ENCODE results near the gene CPNE4.

CPNE4 gene

GRCh38 chr3:131568460-131568859 lies 466.4 kb downstream of the CPNE4 start:
- DNase-seq: no peak

DNA sequence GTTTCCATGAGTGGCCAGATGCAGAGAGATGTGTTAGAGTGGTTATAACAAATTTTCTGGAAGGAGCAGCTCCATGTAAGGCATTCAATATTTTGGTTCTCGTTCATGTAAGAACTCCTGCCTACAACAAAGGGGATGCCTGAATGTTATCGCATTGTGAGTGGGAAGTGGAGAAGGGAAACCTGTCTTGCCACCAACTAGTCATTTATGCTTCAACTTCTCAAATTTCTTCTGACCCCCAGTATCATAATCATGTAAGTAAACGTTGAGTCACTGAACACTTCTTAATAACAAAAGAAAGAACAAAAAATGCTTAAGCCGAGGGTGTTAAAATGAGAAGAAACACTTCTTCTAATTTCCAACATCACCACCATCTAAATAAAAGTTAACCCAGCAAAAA lies 470.0 kb downstream of the CPNE4 start:
- no peak for DNase-seq

GRCh38 chr3:131561511-131561910 lies 473.3 kb downstream of the CPNE4 start:
- no peak for DNase-seq

DNA sequence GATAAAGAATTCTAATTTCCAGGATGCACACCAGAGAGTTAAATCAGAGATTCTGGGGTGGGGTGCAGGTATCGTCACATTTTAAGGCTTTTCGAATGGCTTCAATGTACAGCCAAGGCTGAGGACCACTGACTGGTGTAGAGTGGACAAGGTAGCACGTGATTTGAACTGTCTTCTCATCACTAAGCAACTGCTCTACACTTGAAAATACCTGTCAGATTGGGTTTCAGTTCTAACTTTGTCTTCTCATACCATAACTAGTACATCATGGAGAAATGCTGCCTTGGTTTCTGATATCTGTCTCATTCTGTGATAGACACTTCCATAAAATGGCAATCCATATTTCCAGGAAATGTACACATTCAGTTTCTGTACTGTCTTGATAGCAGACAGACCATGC lies 474.0 kb downstream of the CPNE4 start:
- no peak for DNase-seq

DNA sequence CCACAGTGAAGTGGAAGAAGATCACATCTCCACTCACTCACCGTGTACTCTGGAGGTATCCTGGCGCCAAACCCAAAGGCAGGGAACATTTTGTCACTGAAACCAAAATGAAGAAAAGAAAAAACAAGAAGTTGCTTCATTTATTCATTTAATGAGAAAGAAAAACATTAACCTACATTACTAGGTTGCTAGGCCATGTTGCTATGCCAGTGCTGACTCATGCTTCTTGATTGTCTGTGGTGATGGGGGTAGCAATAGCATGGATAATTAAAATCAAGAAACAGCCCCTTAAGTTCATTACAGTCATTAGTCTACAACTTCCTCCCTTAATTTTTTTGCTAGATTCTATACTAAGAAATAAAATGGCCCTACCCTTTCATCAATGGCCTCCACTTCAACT lies 479.4 kb downstream of the CPNE4 start:
- no peak for DNase-seq

- DNase-seq: no peak
Observed at GRCh38 chr3:131553495-131554247, 481.1 kb downstream of the CPNE4 start.

DNA sequence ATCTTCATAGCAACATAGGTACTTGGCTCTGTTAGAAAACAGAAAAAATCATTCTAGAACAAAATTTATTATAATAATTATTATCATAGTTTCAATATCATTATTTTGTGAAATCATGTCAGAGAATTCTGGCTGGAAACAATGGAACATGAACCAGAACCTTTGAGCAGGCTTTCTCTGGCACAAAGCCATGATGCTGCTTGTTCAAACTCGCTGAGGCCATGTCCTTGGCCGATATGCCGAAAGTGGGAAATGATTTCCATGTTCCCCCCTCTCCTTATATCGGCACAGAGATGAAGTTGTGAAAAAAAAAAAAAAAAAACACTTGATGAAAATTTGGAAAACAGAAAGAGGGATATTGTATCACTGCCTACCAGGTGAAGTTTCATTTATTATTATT lies 483.1 kb downstream of the CPNE4 start:
- DNase-seq: no peak

DNA sequence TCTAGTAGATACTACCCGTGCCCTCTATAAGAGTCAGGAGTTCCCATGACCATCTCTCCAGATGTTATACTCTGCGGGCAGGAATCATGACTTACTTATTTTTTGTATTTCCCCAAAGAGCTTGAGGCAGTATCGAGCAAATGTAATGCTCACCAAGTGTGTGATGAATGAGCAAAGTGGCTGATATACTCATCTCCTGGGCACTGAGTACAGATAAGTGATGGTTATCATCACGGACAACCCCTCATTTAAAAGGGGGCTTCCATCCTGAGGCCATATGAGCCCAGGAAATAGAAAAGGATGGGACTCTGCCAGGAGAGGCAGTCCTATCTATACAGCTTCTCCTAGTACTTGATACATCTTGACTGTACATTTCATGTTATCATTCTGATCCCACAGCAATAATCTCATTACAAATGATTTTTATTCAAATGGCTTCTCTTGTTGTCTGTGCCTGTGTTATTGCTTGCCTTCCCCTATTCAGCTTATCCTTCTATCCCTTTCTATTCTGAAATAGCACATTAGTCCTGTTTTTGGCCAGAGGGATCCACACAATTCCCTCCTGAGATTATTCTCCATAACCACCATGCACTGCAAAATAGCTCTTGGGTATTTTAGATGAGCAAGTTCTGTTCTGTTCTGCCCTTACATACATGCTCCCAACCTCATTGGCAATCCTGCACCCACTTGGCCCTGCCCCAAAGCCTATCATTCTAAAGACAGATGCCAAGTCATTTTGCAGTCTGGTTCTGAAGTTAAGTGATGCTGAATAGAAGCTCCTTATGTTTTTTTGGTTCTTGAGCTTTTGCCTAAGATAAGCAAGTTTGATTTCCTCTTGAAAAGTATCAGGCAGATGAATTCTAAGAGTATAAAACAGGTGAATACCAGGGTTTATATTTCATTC lies 484.0 kb downstream of the CPNE4 start:
- DNase-seq: no peak

DNA sequence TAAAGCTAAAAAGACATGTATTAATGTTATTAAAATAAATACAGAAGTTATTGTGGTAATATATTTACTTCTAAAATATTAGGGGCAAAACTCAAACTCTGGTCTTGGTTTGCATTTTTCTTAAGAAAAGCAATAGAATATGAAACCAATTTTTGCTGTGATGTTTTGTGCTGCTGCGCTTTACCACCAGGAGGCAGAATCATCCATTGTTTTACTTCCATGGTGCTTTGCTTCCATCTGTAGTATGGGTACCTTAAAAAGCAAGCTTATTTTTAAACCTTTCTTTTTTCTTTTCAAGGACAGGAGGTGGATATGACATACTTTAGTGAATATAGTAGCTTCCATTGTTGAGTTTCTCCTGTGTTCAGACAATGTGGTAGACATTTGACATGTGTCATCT lies 485.5 kb downstream of the CPNE4 start:
- no peak for DNase-seq

DNA sequence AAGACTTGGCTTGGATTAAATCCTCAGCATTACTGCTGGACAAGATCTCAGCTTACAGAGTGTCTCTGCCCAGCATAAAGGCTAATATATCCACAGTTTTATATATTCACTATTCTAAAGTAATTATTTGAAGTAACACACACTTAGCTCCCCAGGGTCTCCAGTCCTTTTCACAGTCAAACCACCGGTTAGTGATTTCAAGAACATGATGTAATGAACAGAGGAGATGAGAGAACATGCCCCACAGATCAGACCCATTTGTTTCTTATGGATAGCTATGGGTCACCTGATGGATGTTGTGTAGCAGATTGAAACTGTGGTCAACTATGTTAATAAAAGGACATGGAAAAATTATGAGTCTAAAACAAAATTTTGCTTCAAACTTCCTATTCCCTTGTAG lies 487.2 kb downstream of the CPNE4 start:
- DNase-seq: no peak

GRCh38 chr3:131546441-131546840 lies 488.4 kb downstream of the CPNE4 start:
- DNase-seq: no peak

DNA sequence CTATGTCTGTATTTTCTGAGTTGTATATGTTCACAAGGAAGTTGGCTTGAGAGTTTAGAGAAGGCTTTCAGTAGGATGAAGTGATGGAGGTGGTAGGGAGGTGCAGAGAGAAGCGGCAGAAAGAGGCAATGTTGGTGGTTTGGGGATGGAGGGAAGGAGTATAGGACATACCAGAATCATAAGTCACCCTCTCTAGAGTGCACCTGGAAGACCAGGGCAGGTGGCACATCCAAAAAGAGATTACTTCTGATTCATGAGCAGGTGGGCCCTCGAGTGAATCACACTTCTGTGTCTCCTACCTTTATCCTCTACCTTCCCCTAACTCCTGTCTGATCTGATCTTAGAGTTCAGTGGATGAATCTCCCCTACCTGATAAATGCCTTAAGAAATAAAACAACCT lies 490.3 kb downstream of the CPNE4 start:
- no peak for DNase-seq

DNA sequence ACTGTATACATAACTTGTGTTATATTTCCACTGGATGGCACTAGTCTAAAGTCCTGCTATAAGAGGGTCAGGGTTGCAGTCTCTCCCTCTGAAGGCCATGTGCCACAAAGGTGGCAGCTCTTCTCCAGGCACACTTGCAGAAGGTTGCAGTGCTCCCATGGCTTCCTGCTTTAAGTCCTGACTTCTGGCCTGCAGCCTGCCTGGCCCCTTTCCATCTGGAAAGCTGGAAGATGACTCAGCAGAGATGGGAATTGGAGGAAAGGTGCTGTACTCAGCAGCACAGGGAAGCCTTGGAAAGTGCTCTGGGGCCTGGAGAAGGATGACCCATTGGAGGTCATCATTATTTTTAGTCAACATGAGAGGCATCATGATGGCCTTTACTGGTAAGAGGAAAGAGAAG lies 491.1 kb downstream of the CPNE4 start:
- DNase-seq: no peak

GRCh38 chr3:131541288-131541687 lies 493.5 kb downstream of the CPNE4 start:
- DNase-seq: no peak

GRCh38 chr3:131540821-131541220 lies 494.0 kb downstream of the CPNE4 start:
- DNase-seq: no peak

GRCh38 chr3:131540143-131540542 lies 494.7 kb downstream of the CPNE4 start:
- no peak for DNase-seq

DNA sequence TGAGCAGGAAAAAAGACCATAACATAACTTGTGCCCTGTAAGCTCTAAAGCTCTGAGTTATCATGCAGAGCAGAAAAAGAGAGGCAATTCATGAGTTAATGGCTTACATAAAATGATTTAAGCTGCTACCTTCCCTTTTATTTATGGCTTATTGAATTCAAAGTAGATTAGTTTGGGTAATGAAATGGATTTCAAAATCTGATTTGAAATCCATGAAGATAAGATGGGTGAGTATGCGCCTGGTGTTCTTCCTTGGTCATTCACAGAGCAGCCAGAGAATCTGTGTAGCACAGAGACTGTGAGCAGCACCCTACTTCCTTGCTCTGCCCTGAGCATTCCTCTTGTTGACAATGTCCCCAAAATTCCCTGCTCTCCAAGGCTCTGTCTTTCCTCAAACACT lies 495.8 kb downstream of the CPNE4 start:
- no peak for DNase-seq

GRCh38 chr3:131537531-131537930 lies 497.3 kb downstream of the CPNE4 start:
- no peak for DNase-seq

GRCh38 chr3:131535596-131535995 lies 499.2 kb downstream of the CPNE4 start:
- no peak for DNase-seq

DNA sequence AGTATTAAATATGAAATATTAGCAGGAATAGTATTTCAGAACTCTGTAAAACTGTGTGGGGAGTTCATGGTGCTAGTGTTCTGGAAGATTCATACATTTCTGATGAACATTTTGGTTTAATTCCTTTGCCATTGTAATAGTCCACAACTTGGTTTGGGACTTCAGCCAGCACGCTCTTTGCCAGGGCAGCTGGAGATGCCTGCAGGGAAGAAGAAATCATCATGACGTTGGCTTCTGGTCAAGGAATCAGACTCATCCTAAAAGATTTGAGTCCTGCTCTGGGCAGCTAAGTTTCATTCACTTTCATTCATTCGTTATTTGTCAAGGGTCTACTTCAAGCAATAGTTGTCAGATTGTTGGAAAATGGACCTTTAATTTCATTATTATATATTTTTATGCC lies 499.7 kb downstream of the CPNE4 start:
- no peak for DNase-seq

DNA sequence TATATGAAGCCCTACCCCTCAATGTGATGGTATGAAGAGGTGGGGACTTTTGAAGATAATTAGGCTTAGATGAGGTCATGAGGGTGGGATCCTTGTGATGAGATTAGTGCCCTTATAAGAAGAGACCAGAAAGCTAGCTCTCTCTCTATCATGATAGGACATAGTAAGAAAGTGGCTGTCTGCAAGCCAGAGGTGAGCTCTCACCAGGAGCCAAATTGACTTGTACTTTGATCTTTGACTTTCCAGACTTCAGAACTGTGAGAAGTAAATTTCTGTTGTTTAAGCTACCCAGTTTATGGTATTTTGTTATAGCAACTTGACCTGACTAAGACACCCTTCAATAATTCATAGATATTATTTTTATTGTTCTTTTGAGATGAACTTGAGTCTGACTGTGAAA lies 502.2 kb downstream of the CPNE4 start:
- no peak for DNase-seq

DNA sequence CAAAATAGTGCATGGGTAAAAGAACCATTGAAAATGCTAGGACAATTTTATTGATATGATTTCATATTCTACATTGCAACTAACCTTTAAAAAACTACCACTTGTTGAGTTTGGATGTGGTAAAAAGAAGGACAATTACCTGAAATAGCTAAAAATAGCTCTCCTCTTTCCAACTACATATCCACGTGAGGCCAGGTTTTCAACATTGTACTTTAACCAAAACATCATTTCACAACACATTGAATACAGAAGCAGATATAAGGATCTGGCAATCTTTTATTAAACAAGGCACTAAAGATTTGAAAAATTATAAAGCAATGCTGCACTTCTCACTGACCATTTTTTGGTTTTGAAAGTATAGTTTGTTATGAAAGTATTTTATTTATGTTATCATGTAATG lies 504.0 kb downstream of the CPNE4 start:
- no peak for DNase-seq

DNA sequence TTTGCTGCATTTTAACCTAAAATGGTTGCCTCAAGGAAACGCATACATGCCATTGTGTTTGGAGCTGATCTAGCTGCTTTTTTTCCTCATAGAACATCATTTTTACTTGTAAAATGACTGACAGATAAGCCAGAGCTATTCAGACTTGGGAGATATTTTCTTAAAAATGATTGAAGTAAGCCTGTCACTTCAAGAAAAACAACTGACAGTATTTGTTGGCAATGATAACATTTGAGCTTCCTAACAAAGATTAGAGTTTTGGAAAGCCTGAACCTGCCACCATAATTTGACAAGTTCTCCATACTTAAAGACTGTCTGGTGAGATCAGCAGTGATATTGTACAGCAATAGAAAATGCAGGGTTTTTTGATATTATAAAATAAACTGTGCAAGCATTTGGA lies 504.4 kb downstream of the CPNE4 start:
- no peak for DNase-seq

- peak; percentile 44 for DNase-seq
Observed at GRCh38 chr3:131526801-131527347, 507.9 kb downstream of the CPNE4 start.

Data from stimulated activated CD8-positive, alpha-beta memory T cell treated with anti-CD3 and anti-CD28 coated beads, Interleukin-4, amount 100 ng/mL, for 48 hours (primary cell).